Activated CD8-positive, alpha-beta memory T cell treated with anti-CD3 and anti-CD28 coated beads for 24 hours (primary cell): ENCODE measurements around the gene ST3GAL6.

Experiments
- DNase-seq: peaks from one replicate; pipeline ENCODE4 v3.0.0-alpha.2; 2020

ST3GAL6 gene

DNA sequence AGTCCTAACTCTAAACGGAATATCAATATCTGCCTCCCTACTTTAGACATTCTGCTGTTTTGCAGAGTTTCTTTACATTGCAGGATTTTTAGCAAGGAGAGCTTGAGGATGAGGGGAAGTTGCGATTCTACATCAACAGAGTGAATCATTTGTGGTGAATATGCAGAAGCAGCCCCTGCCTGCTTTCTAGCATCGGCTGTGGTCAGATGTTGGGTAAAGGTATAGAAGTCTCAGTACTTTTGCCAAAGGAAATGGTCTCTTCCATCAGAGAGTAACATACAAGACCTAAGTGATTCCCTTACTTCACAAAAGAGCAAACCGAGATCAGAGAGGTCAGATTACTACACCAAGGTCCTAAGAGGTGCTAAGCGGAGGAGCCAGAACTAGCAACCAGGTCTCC, 15.2 kb downstream of the ST3GAL6 start:
- DNase-seq, result no peak

GRCh38 chr3:98778852-98779413, 15.8 kb downstream of the ST3GAL6 start:
- no peak for DNase-seq

- no peak for DNase-seq
These were observed 16.6 kb downstream of the ST3GAL6 start for GRCh38 chr3:98779541-98780335.

- DNase-seq, result no peak
These were observed 17.2 kb downstream of the ST3GAL6 start for GRCh38 chr3:98780343-98780742.

- DNase-seq, result no peak
These were observed 19.8 kb downstream of the ST3GAL6 start for GRCh38 chr3:98782824-98783500.

GRCh38 chr3:98784042-98784441, 20.9 kb downstream of the ST3GAL6 start:
- no peak for DNase-seq

DNA sequence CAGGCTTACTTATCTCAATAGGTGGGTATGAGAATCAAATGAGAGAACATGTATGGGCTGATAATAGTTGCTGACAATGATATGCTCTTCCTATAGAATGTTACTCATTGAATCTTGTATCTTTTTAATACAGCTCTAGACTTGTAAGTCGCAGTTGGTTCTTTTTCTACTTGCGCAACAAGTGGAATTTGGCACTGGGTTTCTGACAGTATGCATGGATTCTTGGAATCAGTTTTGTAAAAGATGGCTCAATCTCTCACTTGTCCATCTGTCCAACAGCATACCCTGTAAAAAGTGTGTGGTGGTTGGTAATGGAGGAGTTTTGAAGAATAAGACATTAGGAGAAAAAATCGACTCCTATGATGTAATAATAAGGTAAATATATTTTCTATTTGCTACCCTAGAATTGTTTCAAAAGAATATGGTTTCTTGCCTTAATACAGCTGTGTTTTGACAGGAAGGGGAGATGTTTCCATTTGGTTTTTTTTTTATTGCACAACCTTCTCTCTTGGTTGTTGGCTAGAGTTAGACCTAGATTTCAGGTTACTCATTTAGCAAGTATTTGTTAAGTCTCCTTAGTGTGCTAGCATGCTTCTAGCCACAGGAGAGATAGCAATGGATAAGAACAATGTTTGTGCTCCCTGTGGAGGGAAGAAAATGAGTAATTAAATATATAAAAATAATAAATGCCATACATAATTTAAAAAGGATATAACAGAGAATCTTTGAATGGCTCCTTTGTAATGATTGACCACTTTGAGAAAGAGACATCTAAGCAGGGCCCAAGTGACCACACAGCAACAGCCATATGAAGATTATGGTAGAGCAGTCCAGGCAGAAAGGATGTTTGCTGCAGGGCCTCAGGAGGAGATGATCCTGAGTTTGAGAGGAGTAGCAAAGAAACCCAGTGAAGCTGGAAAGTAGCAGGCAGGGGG, 21.8 kb downstream of the ST3GAL6 start:
- no peak for DNase-seq

- DNase-seq, result no peak
These were observed 23.3 kb downstream of the ST3GAL6 start for GRCh38 chr3:98786364-98787006.

DNA sequence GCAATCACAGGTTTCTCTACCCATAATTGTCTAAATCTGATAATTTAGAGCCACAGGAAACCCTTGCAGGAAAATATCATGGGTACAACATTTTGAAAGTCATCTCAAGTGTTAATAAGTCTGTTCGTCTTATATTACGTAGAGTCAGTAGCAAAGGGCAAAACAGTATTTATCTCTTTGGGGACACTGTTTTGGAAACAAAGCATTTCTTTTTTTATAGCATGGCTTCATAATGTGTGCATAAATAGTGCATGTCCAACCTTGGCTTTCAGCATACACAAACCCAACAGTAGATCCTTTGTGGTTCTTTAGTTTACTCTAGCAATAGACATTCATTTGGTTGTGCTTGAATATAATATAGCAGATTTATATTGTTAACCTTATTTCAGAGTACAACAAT, 24.0 kb downstream of the ST3GAL6 start:
- DNase-seq, result no peak

DNA sequence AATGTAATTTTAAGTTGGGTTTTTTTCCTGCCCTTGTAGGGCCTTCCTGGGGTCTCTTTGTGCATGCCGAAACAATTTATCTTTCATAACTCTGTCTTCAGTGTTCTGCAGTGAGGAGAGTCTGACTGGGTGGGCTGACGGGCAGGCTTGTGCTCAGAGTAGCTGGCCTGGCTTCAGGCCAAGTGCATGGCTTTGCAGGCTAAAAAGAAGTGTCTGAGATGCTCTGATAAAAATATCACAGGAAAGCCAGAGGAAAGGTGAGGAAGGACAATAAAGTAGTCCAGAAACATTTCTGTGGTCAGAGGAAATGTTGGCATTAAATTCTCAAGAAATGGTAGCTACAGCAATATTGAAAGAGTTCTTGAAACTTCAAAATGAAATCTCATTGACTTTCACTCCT, 25.5 kb downstream of the ST3GAL6 start:
- no peak for DNase-seq

DNA sequence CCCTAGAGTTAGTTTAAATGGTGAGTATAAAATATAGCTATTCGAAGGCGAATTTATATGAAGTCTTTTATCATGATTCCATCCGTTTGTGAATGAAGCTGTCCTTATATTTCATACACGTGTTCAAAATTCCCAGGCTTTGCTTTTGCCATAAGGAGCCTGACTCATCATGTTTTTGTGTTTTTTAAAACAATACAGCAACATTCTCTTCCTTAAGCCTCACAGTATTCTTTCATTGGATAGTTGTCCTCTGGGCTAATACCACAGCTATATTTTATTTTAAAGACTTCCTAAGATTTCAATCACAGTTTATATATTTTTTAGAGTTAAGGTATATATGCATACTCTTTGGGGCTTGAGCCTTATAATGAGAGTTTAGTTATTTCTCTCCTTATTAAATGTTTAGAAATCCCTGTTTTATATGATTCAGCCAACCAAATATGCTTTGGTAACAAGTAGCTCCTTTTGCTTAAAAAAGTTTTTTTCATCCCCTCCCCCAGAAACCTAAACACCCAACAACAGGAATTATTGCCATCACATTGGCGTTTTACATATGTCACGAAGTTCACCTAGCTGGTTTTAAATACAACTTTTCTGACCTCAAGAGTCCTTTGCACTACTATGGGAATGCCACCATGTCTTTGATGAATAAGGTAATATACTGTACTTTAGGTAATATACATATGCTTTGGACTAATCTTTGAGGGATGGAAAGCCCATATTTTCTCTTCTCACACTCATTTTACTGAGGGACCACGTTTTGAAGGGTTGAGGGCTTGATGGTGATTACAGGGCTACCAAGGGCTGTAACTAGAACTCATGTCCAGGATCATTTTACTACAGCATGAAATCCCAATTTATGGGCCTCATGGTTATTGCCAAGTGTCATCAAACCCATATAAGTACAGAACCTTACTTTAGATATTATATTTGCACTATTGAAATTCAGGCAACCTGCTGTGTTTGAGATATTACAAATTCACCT, 28.5 kb downstream of the ST3GAL6 start:
- no peak for DNase-seq

DNA sequence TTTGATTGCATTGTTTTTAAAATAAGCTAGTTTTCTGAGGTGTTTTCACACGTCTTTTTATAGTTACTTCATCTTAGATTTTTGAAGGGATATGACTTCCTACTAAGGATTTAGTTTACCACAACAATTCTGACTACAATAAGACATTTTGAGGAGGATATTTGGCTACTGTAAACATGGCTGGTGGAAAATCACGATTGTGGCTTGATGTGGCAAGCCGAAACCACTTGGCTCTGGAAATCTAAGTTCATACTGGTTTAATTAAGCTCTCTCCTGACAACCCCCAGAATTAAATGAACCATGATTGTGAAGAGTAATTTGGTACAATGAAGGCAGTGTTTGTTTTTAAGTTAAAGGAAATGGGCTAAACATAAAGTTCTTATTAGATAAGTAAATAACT, 30.8 kb downstream of the ST3GAL6 start:
- no peak for DNase-seq

GRCh38 chr3:98796334-98796733, 33.2 kb downstream of the ST3GAL6 start:
- DNase-seq, result no peak

- DNase-seq, result no peak
These were observed 34.8 kb downstream of the ST3GAL6 start for GRCh38 chr3:98797905-98798304.

- no peak for DNase-seq
These were observed 35.7 kb downstream of the ST3GAL6 start for GRCh38 chr3:98798820-98799219.

DNA sequence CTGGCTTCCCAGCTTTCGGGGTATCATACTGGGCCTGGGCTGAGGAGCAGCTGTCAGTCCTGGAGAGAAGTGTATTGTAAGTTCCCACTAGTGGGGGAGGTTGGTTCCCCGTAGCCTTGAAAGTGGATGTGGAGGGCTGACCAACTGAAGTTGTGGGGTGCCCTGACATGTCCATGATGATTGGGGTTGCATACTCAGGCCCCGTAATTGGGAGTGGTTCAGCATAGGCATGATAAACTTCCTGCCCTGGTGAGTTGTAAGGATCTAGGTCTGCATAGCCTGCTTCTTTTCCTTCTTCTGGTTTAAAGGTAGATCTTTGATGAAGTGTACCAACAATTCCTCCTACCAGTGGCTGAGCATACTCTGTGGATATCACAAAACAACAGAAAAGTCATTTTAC, 36.3 kb downstream of the ST3GAL6 start:
- no peak for DNase-seq

DNA sequence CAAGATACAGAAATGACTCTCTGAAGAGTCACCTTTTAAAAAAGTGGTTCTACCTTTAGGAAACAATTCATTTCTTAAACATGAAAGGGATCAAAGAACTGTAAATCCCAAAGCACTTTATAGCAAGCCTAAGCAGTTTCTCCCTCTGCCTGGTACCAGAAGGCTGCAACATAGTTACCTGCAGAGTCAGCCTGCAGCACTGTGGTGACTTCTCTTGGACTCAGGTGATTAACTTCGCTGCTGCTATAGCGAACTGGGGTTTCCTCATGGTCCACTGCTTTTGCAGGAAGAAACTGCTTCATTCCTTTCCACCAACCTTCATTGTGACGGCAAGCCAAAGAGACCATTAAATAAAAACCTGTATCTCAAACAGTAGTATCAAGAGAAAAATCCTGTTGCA, 37.3 kb downstream of the ST3GAL6 start:
- no peak for DNase-seq

GRCh38 chr3:98801043-98801747, 38.1 kb downstream of the ST3GAL6 start:
- no peak for DNase-seq

GRCh38 chr3:98805571-98805970, 42.4 kb downstream of the ST3GAL6 start:
- DNase-seq, result no peak

DNA sequence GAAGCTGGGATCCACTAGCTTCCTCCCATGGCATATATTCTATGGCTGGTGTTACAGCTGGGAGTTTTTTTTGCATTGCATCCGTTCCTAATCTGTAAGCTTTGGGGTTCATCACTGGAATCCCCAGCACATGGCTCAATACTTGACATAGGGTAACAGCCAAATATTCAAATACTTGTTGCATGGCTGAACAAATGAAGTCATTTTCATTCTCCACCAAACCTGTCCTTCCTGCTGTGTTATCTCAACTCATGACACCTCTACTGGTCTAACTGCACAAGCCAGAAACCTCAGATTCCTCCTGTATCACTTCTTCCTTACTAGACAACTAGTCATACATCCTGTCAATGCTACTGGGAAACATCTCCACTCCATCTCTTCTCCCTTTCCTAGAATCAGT, 43.4 kb downstream of the ST3GAL6 start:
- no peak for DNase-seq

GRCh38 chr3:98807011-98807410, 43.9 kb downstream of the ST3GAL6 start:
- no peak for DNase-seq
